HCT116 (cell line): ENCODE results near the gene ALG1. TPM values are rescaled to one million over a fixed set of nuclear protein-coding genes. Genes with fewer than 3 reads are reported as not detected.

Experiments used
- ATAC-seq: fragments of 200-7000 bp; cut with Tn5 transposase; 2 replicates; pipeline ENCODE4 v1.9.1; 2020; ENCODE audit warnings: mild to moderate bottlenecking, moderate library complexity
- BruUV-seq: library from RNA; stranded (reverse); fragments of 400-500 nt; replicated peaks from 2 replicates; lab custom pipeline; 2021; lab: Mats Ljungman, UMichigan
- CTCF ChIA-PET: fragments of 300-600 bp; sonication (Branson Sonifier 250); formaldehyde crosslinking; loops from one replicate; lab custom pipeline; 2021; ENCODE audit warnings: antibody characterized with exemption; lab: Charles Lee
- POLR2A ChIA-PET: fragments of 300-600, 350-600 bp; sonication (Branson Sonifier 250); formaldehyde crosslinking; loops from one replicate; lab custom pipeline; 2021; ENCODE audit warnings: antibody characterized with exemption; lab: Charles Lee
- RAD21 ChIA-PET, 2 experiments: fragments of 300-600 bp; sonication (Branson Sonifier 250); formaldehyde crosslinking; loops; one replicate each; lab custom pipeline; 2023; ENCODE audit warnings: low total read pairs in 2 of 2; ENCODE audit not compliant: uncharacterized antibody in 2 of 2, unreplicated experiment in 2 of 2, low non-redundant PET in 1 of 2; lab: Charles Lee
- DNase-seq: peaks from one replicate; pipeline ENCODE4 v3.0.0-alpha.2; 2010; ENCODE audit warnings: low read depth, low spot score
- H2AFZ ChIP-seq: fragments of 200-600 bp; shearing (Covaris generic), sonication (generic); 2 replicates; pipeline ENCODE4 v1.6.1; 2017; ENCODE audit warnings: low read depth, mixed run types, mixed read lengths, antibody characterized with exemption, low read length; ENCODE audit not compliant: poor library complexity, severe bottlenecking
- H3K27ac ChIP-seq: 2 replicates; pipeline ENCODE4 v1.5.1; 2012; ENCODE audit warnings: low read depth, low read length
- H3K27me3 ChIP-seq: fragments of 200-600 bp; sonication (generic); 2 replicates; pipeline ENCODE4 v1.6.1; 2016; ENCODE audit warnings: mixed run types, low read length, mixed read lengths; ENCODE audit not compliant: insufficient read depth
- H3K36me3 ChIP-seq, 2 experiments: fragments of 200-500 bp in 1 of 2; fragments of 200-600 bp in 1 of 2; sonication (Bioruptor generic) in 1 of 2; sonication (generic) in 1 of 2; 2 replicates each; pipeline versions ENCODE4 v1.5.1 to v1.6.1; 2014 to 2016; ENCODE audit warnings: low read length in 2 of 2, inconsistent platforms in 1 of 2, mixed read lengths in 1 of 2, mixed run types in 1 of 2; ENCODE audit not compliant: insufficient read depth in 2 of 2, control insufficient read depth in 1 of 2
- H3K4me1 ChIP-seq, 2 experiments: fragments of 200-600 bp in 1 of 2; sonication (generic) in 1 of 2; 2 replicates each; pipeline versions ENCODE4 v1.5.1 to v1.6.1; 2012 to 2017; ENCODE audit warnings: low read length in 2 of 2, inconsistent platforms in 1 of 2, mild to moderate bottlenecking in 1 of 2, mixed read lengths in 1 of 2, mixed run types in 1 of 2, moderate library complexity in 1 of 2; ENCODE audit not compliant: insufficient read depth in 2 of 2, control insufficient read depth in 1 of 2
- H3K4me2 ChIP-seq: fragments of 200-600 bp; sonication (generic); 2 replicates; pipeline ENCODE4 v1.6.1; 2017; ENCODE audit warnings: mixed run types, low read length, mixed read lengths
- H3K4me3 ChIP-seq, 2 experiments: fragments of 200-600 bp in 1 of 2; sonication (generic) in 1 of 2; replicated peaks in 1 of 2; 2 replicates each; pipeline ENCODE4 v1.5.1; 2011 to 2016; ENCODE audit warnings: low read length in 2 of 2, control low read depth in 1 of 2, low read depth in 1 of 2, mild to moderate bottlenecking in 1 of 2, mixed read lengths in 1 of 2, mixed run types in 1 of 2
- H3K79me2 ChIP-seq: fragments of 200-600 bp; sonication (generic); 2 replicates; pipeline ENCODE4 v1.6.1; 2017; ENCODE audit warnings: mild to moderate bottlenecking, mixed run types, low read length, moderate library complexity, mixed read lengths; ENCODE audit not compliant: insufficient read depth
- H3K9ac ChIP-seq: fragments of 200-600 bp; sonication (generic); 2 replicates; pipeline ENCODE4 v1.6.1; 2016; ENCODE audit warnings: low read length, mixed read lengths
- H3K9me2 ChIP-seq: fragments of 200-600 bp; sonication (generic), shearing (Covaris generic); 2 replicates; pipeline ENCODE4 v1.6.1; 2017; ENCODE audit warnings: mixed run types, mild to moderate bottlenecking, moderate library complexity; ENCODE audit not compliant: insufficient read depth
- H3K9me3 ChIP-seq, 2 experiments: fragments of 200-500 bp in 1 of 2; fragments of 200-600 bp in 1 of 2; sonication (Bioruptor generic) in 1 of 2; sonication (generic) in 1 of 2; 2 replicates each; pipeline ENCODE4 v1.6.1; 2014 to 2017; ENCODE audit warnings: low read length in 2 of 2, mixed read lengths in 2 of 2, inconsistent platforms in 1 of 2, low read depth in 1 of 2, mild to moderate bottlenecking in 1 of 2, mixed run types in 1 of 2, moderate library complexity in 1 of 2; ENCODE audit not compliant: control insufficient read depth in 1 of 2, insufficient read depth in 1 of 2
- H4K20me1 ChIP-seq: fragments of 200-600 bp; sonication (generic), shearing (Covaris generic); 2 replicates; pipeline ENCODE4 v1.6.1; 2017; ENCODE audit warnings: mixed run types, mild to moderate bottlenecking, moderate library complexity; ENCODE audit not compliant: insufficient read depth
- CEBPB ChIP-seq: IDR thresholded peaks from 2 replicates; pipeline ENCODE4 v1.6.1; 2012; ENCODE audit warnings: low read depth
- EGR1 ChIP-seq: IDR thresholded peaks from 2 replicates; pipeline ENCODE4 v1.6.1; 2012; ENCODE audit warnings: low read depth
- ELF1 ChIP-seq: IDR thresholded peaks from 2 replicates; pipeline ENCODE4 v1.6.1; 2012; ENCODE audit warnings: low read depth, borderline replicate concordance
- EZH2 ChIP-seq: fragments of 200-600 bp; sonication (generic); IDR thresholded peaks from 2 replicates; pipeline ENCODE4 v1.6.1; 2017; ENCODE audit warnings: antibody characterized with exemption, mixed run types
- EZH2phosphoT487 ChIP-seq: fragments of 200-600 bp; IDR thresholded peaks from 2 replicates; pipeline ENCODE4 v1.6.1; 2018; ENCODE audit warnings: antibody characterized with exemption, borderline replicate concordance
- FOSL1 ChIP-seq: IDR thresholded peaks from 2 replicates; pipeline ENCODE4 v1.6.1; 2012; ENCODE audit warnings: low read depth
- MAX ChIP-seq: IDR thresholded peaks from 2 replicates; pipeline ENCODE4 v1.6.1; 2012
- POLR2A ChIP-seq: IDR thresholded peaks from 2 replicates; pipeline ENCODE4 v1.7.0; 2011; ENCODE audit warnings: borderline replicate concordance; ENCODE audit not compliant: insufficient read depth, insufficient read length; ENCODE audit errors: extremely low read depth
- RAD21 ChIP-seq: IDR thresholded peaks from 2 replicates; pipeline ENCODE4 v1.6.1; 2012; ENCODE audit warnings: low read depth, mild to moderate bottlenecking
- SIN3A ChIP-seq: IDR thresholded peaks from 2 replicates; pipeline ENCODE4 v1.6.1; 2012; ENCODE audit warnings: low read depth
- SP1 ChIP-seq: IDR thresholded peaks from 2 replicates; pipeline ENCODE4 v1.6.1; 2012; ENCODE audit warnings: low read depth
- SRF ChIP-seq: IDR thresholded peaks from 2 replicates; pipeline ENCODE4 v1.6.1; 2012; ENCODE audit warnings: low read depth
- TCF7L2 ChIP-seq: IDR thresholded peaks from 2 replicates; pipeline ENCODE4 v1.7.0; 2011; ENCODE audit warnings: borderline replicate concordance, inconsistent platforms; ENCODE audit not compliant: insufficient read depth, insufficient read length; ENCODE audit errors: extremely low read depth
- YY1 ChIP-seq: IDR thresholded peaks from 2 replicates; pipeline ENCODE4 v1.6.1; 2011; ENCODE audit warnings: low read length, low read depth, moderate library complexity, mild to moderate bottlenecking; ENCODE audit not compliant: insufficient replicate concordance; ENCODE audit errors: extremely low read depth
- ZBTB33 ChIP-seq: IDR thresholded peaks from 2 replicates; pipeline ENCODE4 v1.6.1; 2011; ENCODE audit warnings: mild to moderate bottlenecking, low read length, moderate library complexity; ENCODE audit not compliant: insufficient replicate concordance; ENCODE audit errors: extremely low read depth
- ZFX ChIP-seq: fragments of 450-650 bp; IDR thresholded peaks from 2 replicates; pipeline ENCODE4 v1.6.1; 2017
- ZNF274 ChIP-seq: fragments of 200-500 bp; sonication (Bioruptor generic); IDR thresholded peaks from 2 replicates; pipeline ENCODE4 v1.6.1; 2014; ENCODE audit warnings: mild to moderate bottlenecking, low read depth, low read length, inconsistent platforms
- intact Hi-C: fragments of 100-400 bp; cut with micrococcal nuclease; formaldehyde crosslinking; loops from 2 replicates; pipeline ENCODE4 v1.10.0; 2022
- total RNA-seq: library from RNA; stranded (reverse); gene quantifications from one replicate; pipeline ENCODE4 v1.2.1, GENCODE V29; 2021; ENCODE audit not compliant: unreplicated experiment
- TF ChIP-seq, protein P1 (sequence below): IDR thresholded peaks from 2 replicates; pipeline ENCODE4 v1.6.1; 2012; ENCODE audit warnings: low read depth
- TF ChIP-seq, protein P2 (sequence below), 3 experiments: fragments of 200-600 bp in 1 of 3; sonication (generic) in 1 of 3; IDR thresholded peaks in 2 of 3; conservative IDR thresholded peaks in 1 of 3; 2 replicates each; pipeline ENCODE4 v1.5.1; 2012 to 2017; ENCODE audit warnings: low read depth in 2 of 3, low read length in 2 of 3, antibody characterized with exemption in 1 of 3, borderline replicate concordance in 1 of 3, control low read depth in 1 of 3, mild to moderate bottlenecking in 1 of 3, mixed read lengths in 1 of 3, mixed run types in 1 of 3, moderate library complexity in 1 of 3; ENCODE audit not compliant: insufficient read depth in 1 of 3

Gene ALG1
- total RNA-seq, 1 experiment from 2014 or later, result 27.1 TPM

GRCh38 chr16:5054876-5055865 lies 16.5 kb upstream of the ALG1 start:
- Histone ChIP-seq H3K4me2 (no peak overlapping the region), H3K4me3 (no peak overlapping the region), H3K4me1 (peaks cover 0 to 5% of the 10 kb centered on the region in 2 experiments; a peak in 1 of 4 replicates), H2AFZ (no peak overlapping the region), H3K27me3 (peaks cover 4% of the 10 kb centered on the region; the same call in 1 of the 2 replicates), H3K9me2 (no peaks in the 10 kb centered on the region), H3K27ac (no peak overlapping the region), H3K36me3 (no peaks in the 10 kb centered on the region), H3K79me2 (no peaks in the 10 kb centered on the region), H4K20me1 (no peaks in the 10 kb centered on the region), H3K9me3 (no peaks in the 10 kb centered on the region), H3K9ac (no peak overlapping the region)
- no TSS peak for BruUV-seq
- intact Hi-C loops, result no loop called here
- ATAC-seq (no peak), DNase-seq (no peak)
- ChIA-PET RAD21 (no interaction called here), POLR2A (no interaction called here), CTCF (no interaction called here)
- TF ChIP-seq ZNF274 (no peak), RAD21 (no peak), POLR2A (no peak), ZFX (no peak), SRF (no peak), EGR1 (no peak), CEBPB (no peak), EZH2phosphoT487 (no peak), SIN3A (no peak), FOSL1 (no peak), EZH2 (no peak), TCF7L2 (no peak), MAX (no peak), ZBTB33 (no peak), SP1 (no peak), ELF1 (no peak), YY1 (no peak)
- TF ChIP-seq, protein P1, sequence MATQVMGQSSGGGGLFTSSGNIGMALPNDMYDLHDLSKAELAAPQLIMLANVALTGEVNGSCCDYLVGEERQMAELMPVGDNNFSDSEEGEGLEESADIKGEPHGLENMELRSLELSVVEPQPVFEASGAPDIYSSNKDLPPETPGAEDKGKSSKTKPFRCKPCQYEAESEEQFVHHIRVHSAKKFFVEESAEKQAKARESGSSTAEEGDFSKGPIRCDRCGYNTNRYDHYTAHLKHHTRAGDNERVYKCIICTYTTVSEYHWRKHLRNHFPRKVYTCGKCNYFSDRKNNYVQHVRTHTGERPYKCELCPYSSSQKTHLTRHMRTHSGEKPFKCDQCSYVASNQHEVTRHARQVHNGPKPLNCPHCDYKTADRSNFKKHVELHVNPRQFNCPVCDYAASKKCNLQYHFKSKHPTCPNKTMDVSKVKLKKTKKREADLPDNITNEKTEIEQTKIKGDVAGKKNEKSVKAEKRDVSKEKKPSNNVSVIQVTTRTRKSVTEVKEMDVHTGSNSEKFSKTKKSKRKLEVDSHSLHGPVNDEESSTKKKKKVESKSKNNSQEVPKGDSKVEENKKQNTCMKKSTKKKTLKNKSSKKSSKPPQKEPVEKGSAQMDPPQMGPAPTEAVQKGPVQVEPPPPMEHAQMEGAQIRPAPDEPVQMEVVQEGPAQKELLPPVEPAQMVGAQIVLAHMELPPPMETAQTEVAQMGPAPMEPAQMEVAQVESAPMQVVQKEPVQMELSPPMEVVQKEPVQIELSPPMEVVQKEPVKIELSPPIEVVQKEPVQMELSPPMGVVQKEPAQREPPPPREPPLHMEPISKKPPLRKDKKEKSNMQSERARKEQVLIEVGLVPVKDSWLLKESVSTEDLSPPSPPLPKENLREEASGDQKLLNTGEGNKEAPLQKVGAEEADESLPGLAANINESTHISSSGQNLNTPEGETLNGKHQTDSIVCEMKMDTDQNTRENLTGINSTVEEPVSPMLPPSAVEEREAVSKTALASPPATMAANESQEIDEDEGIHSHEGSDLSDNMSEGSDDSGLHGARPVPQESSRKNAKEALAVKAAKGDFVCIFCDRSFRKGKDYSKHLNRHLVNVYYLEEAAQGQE, result no peak
- TF ChIP-seq, protein P2, sequence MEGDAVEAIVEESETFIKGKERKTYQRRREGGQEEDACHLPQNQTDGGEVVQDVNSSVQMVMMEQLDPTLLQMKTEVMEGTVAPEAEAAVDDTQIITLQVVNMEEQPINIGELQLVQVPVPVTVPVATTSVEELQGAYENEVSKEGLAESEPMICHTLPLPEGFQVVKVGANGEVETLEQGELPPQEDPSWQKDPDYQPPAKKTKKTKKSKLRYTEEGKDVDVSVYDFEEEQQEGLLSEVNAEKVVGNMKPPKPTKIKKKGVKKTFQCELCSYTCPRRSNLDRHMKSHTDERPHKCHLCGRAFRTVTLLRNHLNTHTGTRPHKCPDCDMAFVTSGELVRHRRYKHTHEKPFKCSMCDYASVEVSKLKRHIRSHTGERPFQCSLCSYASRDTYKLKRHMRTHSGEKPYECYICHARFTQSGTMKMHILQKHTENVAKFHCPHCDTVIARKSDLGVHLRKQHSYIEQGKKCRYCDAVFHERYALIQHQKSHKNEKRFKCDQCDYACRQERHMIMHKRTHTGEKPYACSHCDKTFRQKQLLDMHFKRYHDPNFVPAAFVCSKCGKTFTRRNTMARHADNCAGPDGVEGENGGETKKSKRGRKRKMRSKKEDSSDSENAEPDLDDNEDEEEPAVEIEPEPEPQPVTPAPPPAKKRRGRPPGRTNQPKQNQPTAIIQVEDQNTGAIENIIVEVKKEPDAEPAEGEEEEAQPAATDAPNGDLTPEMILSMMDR (IDR thresholded peaks at IDR 0.05 in 2 of 3, conservative IDR thresholded peaks at IDR 0.05 in 1 of 3; ENCODE audit: borderline replicate concordance in 1 of 3, insufficient read depth in 1 of 3, low read depth in 2 of 3, low read length in 2 of 3), result no peak
